Fibroblast of skin of scalp (primary cell): ENCODE data around the gene FAM222B.

ENCODE experiments used
- DNase-seq: peaks from one replicate; pipeline ENCODE4 v3.0.0-alpha.2; 2013

Gene FAM222B

DNA sequence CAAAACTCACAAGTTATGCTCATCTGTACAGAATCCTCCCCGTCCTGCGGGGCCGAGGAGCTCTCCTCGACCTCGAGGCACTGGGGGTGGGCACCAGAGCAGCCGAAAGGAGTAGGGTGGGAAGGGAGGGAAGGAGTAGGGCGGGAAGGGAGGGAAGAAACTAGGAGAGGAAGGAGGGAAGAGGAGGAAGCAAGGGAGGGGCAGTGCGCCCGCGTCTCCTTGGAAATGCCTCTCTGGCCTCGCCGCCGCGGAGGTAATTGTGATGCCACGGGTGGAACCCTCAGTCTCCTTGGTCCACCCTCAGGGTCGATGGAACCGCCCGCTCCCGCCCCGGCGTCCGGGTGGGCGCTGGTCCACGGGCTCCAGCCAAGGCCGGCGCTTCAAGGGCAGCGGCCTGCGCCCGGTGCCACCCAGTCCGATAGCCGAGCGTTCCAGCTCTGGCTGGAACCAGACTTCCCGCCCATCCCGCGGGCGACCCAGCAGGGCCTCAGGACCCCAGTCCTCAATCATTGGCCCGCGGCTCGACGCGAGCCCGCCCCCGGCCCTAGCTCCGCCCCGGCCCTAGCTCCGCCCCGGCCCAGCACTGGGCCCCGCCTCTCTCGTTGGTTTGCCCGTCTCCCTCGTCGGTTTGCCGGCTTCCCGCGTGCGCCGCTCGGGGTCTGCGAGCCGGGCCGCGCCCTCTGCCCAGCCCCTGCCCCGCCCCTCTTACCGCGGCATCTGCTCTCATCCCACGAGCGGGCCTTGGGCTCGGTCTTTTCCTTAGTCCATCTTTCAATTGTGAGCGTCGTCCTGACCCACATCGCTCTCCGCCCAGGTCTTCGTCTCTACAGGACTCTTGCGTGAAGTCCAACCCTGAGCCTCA lies 131.5 kb downstream of the FAM222B start:
- peak; percentile 93 for DNase-seq

DNA sequence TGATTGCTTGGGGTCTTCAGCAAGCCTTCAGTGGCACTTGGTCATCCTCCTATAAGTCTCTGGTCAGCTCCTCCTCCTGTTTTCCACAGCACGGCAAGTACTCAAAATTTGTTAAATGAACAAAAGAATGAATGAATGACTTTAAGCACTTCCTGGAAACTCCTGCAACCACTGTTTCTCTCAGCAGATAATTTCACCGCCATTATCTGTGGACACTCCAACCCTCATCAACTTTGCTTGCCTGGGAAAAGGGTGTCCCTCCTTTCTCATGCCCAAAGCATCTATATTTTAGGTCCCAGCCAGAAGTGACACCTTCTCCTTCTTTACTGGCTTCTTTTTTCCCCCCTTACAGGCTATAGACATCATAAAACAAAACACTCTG lies 135.3 kb downstream of the FAM222B start:
- DNase-seq, result no peak

DNA sequence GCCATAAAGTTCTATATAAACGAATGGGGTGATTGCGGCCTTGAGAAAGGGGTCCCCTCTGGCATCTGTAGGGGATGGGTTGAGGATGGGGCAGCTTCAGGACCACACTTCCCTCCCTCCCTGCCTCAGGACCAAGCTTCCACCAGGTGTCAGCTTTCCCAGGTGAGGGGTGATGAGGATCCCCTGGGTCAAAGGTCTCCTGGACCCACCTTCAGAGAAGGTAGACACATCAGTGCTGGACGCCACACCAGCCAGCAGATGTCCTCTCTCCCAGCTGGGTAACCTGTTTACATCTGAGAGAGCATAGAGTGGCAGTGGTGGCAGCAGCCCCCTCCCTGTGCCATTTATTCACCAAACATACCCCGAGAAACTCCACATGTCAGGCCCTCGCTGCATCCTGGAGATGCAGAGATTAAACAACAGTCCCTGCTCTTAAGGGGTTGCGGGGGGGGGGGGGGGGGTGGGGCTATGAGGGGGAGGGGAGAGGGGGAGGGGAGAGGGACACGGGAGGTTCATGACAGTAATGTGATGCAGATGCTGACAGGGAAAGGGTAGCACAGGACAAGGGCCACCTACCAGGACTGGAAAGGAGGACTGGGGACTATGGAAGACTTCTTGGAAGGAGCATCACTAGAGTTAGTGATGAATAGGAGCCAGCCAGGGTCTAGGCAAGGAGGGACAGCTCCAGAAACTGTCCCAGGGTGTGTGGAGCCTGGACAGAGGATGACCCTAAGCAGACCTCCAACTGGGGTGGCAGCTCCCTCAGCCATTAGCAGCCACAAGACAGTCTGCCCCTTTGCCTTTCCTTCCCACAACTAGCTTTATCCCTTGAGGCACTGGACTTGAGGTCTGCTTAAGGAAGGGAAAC lies 135.9 kb downstream of the FAM222B start:
- no peak for DNase-seq
